DND-41 (cell line): ENCODE data around the gene AMN1.

Experiments used
- CTCF ChIP-seq: IDR thresholded peaks from 2 replicates; pipeline ENCODE4 v1.5.1; 2012; ENCODE audit warnings: borderline replicate concordance, low read length, moderate library complexity, mild to moderate bottlenecking; ENCODE audit not compliant: poor library complexity, severe bottlenecking; ENCODE audit errors: extremely low read depth
- EZH2 ChIP-seq: IDR thresholded peaks from 3 replicates; pipeline ENCODE4 v1.6.1; 2012; ENCODE audit warnings: borderline replicate concordance, low read depth, mild to moderate bottlenecking, moderate library complexity, low read length, inconsistent platforms; ENCODE audit not compliant: severe bottlenecking

GRCh38 chr12:31712877-31713276, 15.9 kb downstream of the AMN1 start:
- TF ChIP-seq CTCF (no peak), EZH2 (no peak)
